Lower lobe of right lung (tissue), 2 donors: ENCODE measurements around the gene DCST2. TPM values are rescaled to one million over a fixed set of nuclear protein-coding genes. Genes with fewer than 3 reads are reported as not detected.

Experiments
- ATAC-seq, 2 donors: fragments of 200-7000 bp; cut with Tn5 transposase; one replicate each; pipeline ENCODE4 v1.9.1; 2020 to 2022; ENCODE audit warnings: mild to moderate bottlenecking in 2 of 2, moderate library complexity in 2 of 2
- DNase-seq: peaks from one replicate; pipeline ENCODE4 v3.0.0-alpha.2; 2020
- H3K27ac ChIP-seq: fragments of 200-600 bp; one replicate; pipeline ENCODE4 v1.8.0; 2022
- H3K27me3 ChIP-seq: fragments of 200-600 bp; one replicate; pipeline ENCODE4 v1.8.0; 2022; ENCODE audit warnings: low read depth
- H3K36me3 ChIP-seq: fragments of 200-600 bp; one replicate; pipeline ENCODE4 v1.8.0; 2022; ENCODE audit warnings: mild to moderate bottlenecking
- H3K4me1 ChIP-seq: fragments of 200-600 bp; one replicate; pipeline ENCODE4 v1.8.0; 2022
- H3K4me3 ChIP-seq: fragments of 200-600 bp; one replicate; pipeline ENCODE4 v1.8.0; 2022; ENCODE audit warnings: mild to moderate bottlenecking
- H3K9me3 ChIP-seq: fragments of 200-600 bp; one replicate; pipeline ENCODE4 v1.8.0; 2022
- CTCF ChIP-seq: fragments of 200-600 bp; IDR thresholded peaks from one replicate; pipeline ENCODE4 v1.8.0; 2022; ENCODE audit warnings: antibody characterized with exemption, mild to moderate bottlenecking
- intact Hi-C: fragments of 100-400 bp; cut with DNase I; formaldehyde crosslinking; loops from one replicate; pipeline ENCODE4 v1.11.0; 2022
- microRNA-seq: library from miRNA; unstranded; fragments of <30 nt; microRNA quantifications from one replicate; pipeline ENCODE4 v1.2.0, GENCODE V29; 2020; ENCODE audit warnings: borderline number of aligned reads
- total RNA-seq: library from RNA; stranded (reverse); fragmentation: NEBNext Ultra II Directional; extraction: Animal tissue kit (Norgen Biotek cat#: 25700); gene quantifications from one replicate; pipeline ENCODE4 v1.2.1, GENCODE V29; 2021
- donor health status: DM: no; HTN: yes; CAD: no; lungs with severe emphysema.

The DCST2 gene
- total RNA-seq, 1 donor from 2014 or later, result 1.4 TPM

- ATAC-seq, result no peak
- H3K36me3 ChIP-seq, result peaks cover 43% of the 10 kb centered on the region
- peaks cover 64% of the 10 kb centered on the region for H3K4me1 ChIP-seq
- no peak for DNase-seq
- H3K9me3 ChIP-seq, result no peaks in the 10 kb centered on the region
- TF ChIP-seq CTCF, result no peak
- H3K4me3 ChIP-seq, result peak overlapping the region; percentile 53
- no peaks in the 10 kb centered on the region for H3K27me3 ChIP-seq
- peak overlapping the region; percentile 98 for H3K27ac ChIP-seq
- intact Hi-C loops, result no loop called here
Observed at GRCh38 chr1:154969860-154970452, 63.6 kb downstream of the DCST2 start.

GRCh38 chr1:154969246-154969645 is 64.3 kb downstream of the DCST2 start:
- Histone ChIP-seq H3K9me3 (no peaks in the 10 kb centered on the region), H3K4me1 (peaks cover 64% of the 10 kb centered on the region), H3K27me3 (no peaks in the 10 kb centered on the region), H3K27ac (peak overlapping the region; percentile 98), H3K4me3 (peak overlapping the region; percentile 53), H3K36me3 (peaks cover 50% of the 10 kb centered on the region)
- intact Hi-C loops, result no loop called here
- ATAC-seq (no peak), DNase-seq (no peak)
- TF ChIP-seq CTCF, result no peak

- intact Hi-C loops, result no loop called here
Observed at GRCh38 chr1:154968731-154969130, 64.8 kb downstream of the DCST2 start.

More at GRCh38 chr1:154968731-154969130, 64.8 kb downstream of the DCST2 start:
- peak overlapping the region; percentile 98 for H3K27ac ChIP-seq
- no peak for TF ChIP-seq CTCF
- H3K36me3 ChIP-seq, result peaks cover 55% of the 10 kb centered on the region
- no peaks in the 10 kb centered on the region for H3K27me3 ChIP-seq
- DNase-seq (no peak), ATAC-seq (no peak)
- H3K9me3 ChIP-seq, result no peaks in the 10 kb centered on the region
- peak overlapping the region; percentile 53 for H3K4me3 ChIP-seq
- H3K4me1 ChIP-seq, result peaks cover 64% of the 10 kb centered on the region

Small RNA genes lying within 50 kb of the gene (microRNA-seq; reads per million reads assigned to microRNA genes)
- gene MIR4258, result not detected

Other genes with a start within 250 kb of the DCST2 start
- 4.4 TPM for gene KCNN3, start 163.5 kb downstream of the DCST2 start, total RNA-seq
- gene PMVK, start 97.1 kb downstream of the DCST2 start, total RNA-seq, result 34.1 TPM
- 68.1 TPM for gene PBXIP1, start 77.7 kb downstream of the DCST2 start, total RNA-seq
- 27.4 TPM for gene PYGO2, start 72.0 kb downstream of the DCST2 start, total RNA-seq
- 94.8 TPM for gene SHC1, start 63.0 kb downstream of the DCST2 start, total RNA-seq
- 28.5 TPM for gene CKS1B, start 59.1 kb downstream of the DCST2 start, total RNA-seq
- 31.9 TPM for gene FLAD1, start 50.4 kb downstream of the DCST2 start, total RNA-seq
- not detected for gene LENEP, start 40.2 kb downstream of the DCST2 start, total RNA-seq
- 72.0 TPM for gene ZBTB7B, start 31.0 kb downstream of the DCST2 start, total RNA-seq
- not detected for gene DCST1, start within 50 bp of the DCST2 start, total RNA-seq
- 121 TPM for gene ADAM15, start 17.5 kb upstream of the DCST2 start, total RNA-seq
- gene EFNA4, start 30.0 kb upstream of the DCST2 start, total RNA-seq, result 7.4 TPM
- 1.0 TPM for gene EFNA3, start 45.1 kb upstream of the DCST2 start, total RNA-seq
- 144 TPM for gene EFNA1, start 94.1 kb upstream of the DCST2 start, total RNA-seq
- 42.6 TPM for gene SLC50A1, start 102.1 kb upstream of the DCST2 start, total RNA-seq
- gene DPM3, start 106.8 kb upstream of the DCST2 start, total RNA-seq, result 62.3 TPM
- gene KRTCAP2, start 139.5 kb upstream of the DCST2 start, total RNA-seq, result 173 TPM
- gene TRIM46, start 140.1 kb upstream of the DCST2 start, total RNA-seq, result 0.35 TPM
- 24.4 TPM for gene THBS3, start 174.1 kb upstream of the DCST2 start, total RNA-seq
- gene MTX1, start 174.9 kb upstream of the DCST2 start, total RNA-seq, result 27.9 TPM
- gene ENTREP3, start 221.7 kb upstream of the DCST2 start, total RNA-seq, result 22.9 TPM
- 70.2 TPM for gene SCAMP3, start 228.6 kb upstream of the DCST2 start, total RNA-seq
- gene CLK2, start 239.7 kb upstream of the DCST2 start, total RNA-seq, result 51.1 TPM
- 4.2 TPM for gene HCN3, start 243.7 kb upstream of the DCST2 start, total RNA-seq